Stimulated activated CD8-positive, alpha-beta memory T cell treated with anti-CD3 and anti-CD28 coated beads, Interleukin-12 subunit alpha, Interleukin-12 subunit beta, amount 100 ng/mL, for 24 hours (primary cell): ENCODE data around the gene SOX5.

ENCODE experiments used
- DNase-seq: peaks from one replicate; pipeline ENCODE4 v3.0.0-alpha.2; 2020; ENCODE audit errors: extremely low read depth

Gene SOX5

DNA sequence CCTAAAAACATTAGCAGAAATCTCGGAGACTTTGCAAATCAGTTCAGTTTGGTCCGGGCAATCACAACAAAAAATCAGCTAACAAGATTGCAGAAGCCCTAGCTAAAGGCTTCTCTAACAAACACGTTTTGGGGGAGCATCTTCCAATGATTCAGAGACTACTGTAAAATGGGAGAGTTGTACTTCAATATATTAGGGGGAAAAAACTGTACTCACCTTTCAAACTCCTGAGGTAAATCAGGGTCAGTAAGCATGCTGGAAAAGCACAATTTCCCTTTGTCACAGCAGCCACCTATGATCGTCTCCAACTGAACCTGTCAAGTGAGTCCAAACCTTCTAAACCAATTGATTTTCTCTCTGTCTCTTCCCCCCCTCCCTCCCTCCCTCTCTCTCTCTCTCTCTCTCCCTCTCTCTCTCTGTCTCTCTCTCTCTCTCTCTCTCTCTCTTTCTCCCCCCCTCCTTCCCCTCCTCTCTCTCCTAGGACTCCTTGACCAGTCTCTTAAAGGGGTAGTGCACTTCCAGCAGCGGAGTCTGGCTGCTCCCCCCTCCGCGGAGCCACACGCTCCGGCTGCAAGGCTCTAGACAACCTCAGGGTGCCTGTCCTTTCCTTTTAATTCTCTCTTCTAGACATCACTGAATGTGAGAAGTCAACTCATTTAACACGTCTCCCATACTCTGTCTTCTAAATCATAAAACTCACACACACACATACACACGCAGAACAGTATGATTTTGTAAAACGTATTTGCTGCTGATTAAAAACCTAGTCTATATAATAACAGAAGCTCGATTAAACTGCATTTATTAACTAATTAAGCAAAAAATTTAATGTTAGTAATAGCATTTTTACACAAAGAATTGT is at the start of gene SOX5:
Gene SOX5 (minus strand): TSS at position 323 of the 862 bp plus-strand sequence. CDS start 69 bp downstream, at position 254.
- DNase-seq: no peak

DNA sequence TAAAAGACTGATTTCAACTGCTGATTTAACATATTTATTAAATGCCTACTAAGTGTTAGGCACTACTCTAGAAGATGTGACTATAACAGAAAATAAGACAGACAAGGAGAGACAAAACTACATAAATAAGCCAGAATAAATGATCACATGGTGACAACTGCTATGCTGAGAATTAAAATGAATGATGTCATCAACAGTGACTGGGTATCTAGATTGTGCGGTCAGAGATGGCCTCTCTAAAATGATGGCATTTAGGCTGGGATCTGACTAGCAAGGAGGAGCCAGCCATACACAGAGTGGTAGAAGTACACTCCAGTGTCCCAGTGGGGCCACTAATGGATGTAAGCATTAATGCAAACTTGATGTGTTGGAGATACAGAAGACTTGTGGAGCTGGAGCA is 37.6 kb upstream of the SOX5 start:
- no peak for DNase-seq

DNA sequence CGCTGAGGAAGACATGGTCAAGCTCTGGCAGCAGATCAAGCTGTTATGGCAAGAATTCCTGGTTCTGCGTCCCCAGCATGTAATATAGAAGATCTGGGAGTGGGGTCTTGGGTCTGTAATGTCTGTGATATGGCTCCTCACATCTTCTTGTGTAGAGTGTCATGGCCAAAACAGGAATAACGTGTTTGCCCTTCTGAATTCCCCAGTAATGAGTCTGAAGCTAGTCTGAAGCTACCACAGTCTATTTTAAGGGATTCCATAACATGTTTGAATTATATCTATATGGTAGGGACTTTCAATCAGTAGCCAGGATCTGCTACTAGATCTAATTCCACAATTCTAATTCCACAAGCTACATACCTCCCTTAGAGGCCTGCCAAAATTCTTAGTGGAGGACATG is 31.4 kb upstream of the SOX5 start:
- DNase-seq: no peak

DNA sequence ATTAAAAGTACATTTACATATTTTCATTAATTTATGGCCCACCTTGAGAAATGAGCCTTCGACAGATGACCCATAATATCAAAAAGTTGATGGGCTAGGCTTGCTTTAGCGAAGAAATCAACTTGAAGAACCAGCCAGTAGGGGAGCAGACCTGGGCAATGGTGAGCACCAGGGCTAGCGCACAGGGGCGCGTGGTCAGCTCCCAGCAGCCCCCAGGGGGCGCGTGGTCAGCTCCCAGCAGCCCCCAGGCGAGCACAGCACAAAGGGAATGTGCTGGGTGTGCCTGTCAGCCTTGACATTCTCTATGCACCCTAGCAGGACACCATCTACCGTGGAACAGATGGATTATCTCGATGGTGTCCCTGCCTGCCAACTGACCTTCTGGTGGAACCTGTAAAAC is 15.3 kb upstream of the SOX5 start:
- DNase-seq: no peak

DNA sequence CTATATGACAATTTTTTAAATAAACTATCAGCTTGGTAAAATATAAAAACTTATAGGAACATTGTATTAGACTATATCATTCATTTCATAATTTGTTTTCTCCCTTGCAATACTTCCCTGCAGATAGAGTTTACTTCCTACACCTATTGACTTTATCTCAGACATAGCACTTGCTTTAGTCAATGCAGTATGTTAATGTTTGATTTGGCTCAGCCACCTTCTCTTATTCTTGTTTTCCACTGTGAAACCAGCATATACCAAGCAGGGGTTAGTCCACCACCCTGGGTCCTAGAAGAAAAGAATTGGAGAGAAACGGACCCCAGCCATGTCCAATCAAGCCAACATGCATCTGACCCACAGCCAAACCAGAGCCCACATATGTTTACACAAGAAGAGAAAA is 10.4 kb upstream of the SOX5 start:
- DNase-seq: no peak

DNA sequence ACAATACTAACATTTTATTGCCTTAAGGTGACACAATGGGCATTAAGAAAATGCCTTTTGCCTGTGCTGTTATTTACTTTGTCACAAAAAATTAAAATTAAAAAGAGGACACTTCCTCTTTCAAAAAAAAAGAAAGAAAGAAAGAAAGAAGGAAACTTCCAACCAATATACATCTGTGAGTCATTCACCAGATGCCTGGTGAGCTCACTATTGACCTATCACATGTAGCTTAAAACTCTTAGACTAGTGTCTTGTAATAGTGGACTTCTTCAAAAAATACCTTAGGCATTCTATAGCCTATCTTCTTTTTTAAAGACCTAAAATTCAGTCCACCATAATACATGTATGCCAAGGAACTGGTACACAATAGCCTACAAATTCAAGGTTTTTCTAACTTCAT is 4.9 kb upstream of the SOX5 start:
- no peak for DNase-seq

DNA sequence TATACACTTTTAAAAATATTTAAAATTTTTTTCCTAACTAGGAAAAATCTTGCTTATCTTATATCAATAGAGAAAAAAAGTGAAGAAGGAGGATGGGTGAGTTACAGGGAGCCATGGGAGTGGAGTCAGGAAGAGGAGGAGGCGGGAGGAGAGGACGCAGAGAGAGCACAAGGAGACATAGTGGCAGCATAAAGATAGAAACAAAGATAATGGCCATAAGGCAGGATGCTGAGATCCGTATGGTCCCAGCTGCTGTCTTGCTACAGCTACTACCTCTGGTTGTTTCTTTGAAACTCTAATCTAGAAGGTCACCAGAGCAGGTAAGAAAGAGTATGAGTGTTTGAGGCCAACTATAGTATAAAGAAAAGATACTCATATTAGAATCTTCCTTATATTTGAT is 2.6 kb upstream of the SOX5 start:
- no peak for DNase-seq

DNA sequence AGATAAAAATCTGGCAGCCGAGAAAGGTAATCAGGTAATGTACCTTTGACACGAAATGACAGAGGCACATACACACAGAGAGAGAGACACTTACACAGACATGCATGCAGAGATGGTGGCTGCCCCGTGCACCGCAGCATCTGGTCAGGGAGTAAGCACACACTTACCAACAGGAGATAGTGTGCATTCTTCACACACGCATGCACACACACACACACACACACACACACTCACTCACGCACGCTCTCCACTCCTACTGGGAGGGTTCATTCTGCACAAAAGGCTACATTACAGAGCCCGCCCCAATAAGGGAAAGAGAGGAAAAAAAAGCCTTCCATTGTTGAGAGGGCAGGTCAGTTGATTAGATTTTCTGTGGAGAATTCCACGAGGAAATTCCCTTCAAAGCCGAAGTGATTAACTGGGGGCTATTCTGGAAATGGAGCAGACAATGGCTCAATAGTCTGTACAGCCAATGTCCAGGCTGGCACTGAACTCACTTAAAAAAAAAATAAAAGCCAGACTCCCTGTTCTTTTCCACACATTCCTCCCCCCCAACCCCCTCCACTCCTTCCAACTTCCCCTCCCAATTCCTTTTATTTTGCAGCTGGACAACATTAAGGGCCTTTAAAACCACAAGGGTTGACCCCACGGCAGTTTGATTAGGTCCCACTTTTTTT is 1.4 kb upstream of the SOX5 start:
- DNase-seq: no peak

DNA sequence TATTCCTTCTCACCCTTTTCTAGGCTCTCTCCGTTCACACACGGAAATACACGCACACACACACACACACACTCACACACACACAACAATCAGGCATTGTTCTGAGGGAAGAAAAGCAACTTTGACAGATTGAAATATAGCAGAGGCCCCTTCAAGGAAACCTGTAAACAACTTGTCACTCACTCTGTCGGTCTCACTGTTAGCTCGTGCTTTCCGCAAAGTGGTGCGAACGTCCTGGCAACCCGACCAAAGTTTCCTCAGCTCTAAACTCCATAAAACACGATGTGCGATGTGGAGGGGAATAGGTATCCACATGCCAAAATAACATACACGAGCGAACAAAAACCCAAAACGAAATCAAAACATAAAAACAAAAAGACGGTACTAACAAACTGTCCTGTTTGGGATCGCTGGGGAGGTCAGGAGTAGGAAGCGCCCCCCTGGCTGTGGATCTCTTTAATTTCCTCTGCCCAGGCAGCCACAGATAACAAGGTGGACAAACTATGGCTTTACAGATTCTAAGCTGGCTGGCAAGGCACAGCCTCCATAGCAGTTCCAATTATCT is 822 bp upstream of the SOX5 start:
- no peak for DNase-seq

DNA sequence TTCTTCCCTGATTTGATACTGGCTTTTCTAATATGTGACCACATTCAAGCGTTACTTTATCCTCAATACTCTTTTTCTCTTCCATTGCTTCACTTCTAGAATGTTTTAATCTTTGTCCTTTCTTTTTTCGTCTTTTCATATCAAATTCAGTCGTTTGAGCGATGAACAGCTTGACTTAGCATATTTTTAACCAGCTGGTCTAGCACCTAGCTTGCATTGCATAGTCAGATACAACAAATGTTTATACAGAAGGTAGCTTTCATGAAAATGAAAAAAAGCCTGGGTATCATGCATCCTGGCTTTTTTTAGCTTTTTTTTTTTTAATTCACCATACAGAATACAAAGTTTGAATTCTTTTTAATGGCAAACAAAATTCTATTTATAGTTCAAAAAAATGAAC is 1.2 kb downstream of the SOX5 start:
- no peak for DNase-seq

DNA sequence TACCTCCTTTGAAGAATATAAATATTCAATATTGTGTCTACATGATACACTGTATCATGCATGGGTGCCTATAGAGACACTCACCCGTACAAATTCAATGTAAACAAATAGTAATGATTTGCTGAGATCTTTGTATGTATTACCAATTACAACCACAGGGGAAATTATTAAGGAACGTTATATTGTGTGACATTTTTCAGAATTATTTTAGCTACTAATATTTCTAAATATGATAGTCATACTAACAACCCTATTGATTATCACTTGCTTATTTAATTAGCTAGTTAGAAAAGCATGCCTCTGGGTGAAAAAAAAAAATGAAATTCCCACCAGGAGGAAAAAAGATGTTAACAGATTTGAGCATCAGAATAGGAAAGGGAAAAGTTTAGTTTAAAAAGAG is 2.1 kb downstream of the SOX5 start:
- no peak for DNase-seq

DNA sequence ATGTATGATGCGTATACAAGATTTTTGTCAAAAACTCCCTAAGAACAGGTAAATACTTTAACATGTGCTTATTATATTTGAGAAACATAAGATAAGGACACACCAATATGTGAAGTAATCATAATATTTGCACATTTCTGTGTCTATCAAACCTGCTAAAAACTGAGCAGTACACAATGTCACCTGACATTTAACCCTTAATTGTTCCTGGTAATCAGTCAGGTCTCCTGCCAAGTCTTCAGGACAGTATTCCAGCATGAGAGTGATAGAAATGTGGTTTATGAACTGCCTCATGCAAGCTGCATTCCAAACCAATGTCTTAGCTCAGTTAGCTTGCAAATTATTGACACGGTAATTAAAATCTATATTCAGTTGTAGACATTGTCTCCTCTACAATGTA is 4.2 kb downstream of the SOX5 start:
- no peak for DNase-seq

DNA sequence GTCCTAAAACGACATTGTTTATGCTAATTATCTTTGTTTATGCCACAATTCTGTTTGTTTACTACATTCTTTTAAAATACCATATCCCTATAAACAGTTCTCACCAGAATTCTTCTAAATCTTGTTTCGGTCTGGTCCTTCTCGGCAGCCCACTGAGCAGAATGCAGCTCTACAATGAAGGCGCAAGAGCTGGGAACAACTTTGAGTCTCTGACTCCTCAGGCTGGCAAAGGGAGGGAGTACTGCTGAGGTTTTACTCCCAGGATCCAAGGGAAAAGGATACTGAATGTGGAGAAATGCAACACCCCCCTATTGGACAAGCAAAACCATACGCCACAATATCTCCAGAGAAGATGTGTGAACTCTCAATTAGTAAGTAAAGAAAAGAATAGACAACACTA is 5.4 kb downstream of the SOX5 start:
- DNase-seq: no peak

DNA sequence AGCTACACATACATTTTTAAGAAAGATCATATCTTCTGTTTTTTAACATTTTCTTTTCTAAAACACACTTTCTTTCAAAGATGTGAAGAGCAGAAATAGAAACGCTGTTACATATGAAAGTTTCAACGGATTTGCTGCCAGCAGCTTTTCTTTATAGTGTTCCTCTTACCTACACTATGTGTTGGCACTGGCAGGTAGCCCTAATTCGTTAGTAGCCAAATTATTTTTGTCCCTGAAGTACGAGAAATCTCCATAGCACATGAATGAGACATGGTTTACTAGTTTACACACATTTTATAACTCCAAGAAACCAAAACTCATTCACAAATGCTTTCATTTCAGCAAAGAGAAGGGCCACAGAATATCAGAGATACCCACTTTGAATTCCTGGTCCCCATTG is 6.6 kb downstream of the SOX5 start:
- DNase-seq: no peak

DNA sequence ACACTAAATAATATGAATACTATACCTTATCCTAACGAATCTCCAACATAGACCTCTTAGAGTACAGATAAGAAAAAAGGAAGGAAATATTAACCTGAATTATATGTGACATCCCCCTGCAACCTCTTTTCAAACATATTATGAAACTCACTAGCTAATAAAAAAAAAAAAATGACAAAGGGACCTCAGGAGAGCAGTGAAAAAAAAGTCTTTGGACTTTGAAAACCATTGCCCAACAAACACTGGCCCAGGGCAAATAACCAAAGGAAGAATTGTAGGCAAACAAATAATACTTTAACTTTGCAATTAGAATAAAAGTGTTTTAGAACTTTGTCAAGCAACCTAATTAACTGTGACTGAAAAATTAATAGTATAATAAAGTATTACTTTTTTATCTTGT is 7.7 kb downstream of the SOX5 start:
- DNase-seq: no peak

DNA sequence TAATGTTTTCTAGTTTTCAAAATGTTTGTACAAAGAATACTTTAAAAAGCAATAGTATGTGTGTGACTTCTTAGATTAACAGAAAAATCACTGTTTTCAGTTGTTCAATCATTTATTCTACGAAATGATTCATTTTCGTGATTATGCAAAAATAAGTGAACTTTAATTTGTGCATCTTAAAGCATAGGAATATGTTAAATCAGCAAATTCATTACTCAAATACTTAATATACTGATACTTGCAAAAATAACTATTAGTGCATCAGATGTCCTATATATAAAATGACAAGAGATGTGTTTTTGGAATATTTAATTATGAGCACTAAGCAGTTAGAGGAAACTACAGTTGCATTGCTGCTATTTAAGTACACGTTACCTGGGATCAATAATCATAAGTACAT is 11.0 kb downstream of the SOX5 start:
- no peak for DNase-seq

DNA sequence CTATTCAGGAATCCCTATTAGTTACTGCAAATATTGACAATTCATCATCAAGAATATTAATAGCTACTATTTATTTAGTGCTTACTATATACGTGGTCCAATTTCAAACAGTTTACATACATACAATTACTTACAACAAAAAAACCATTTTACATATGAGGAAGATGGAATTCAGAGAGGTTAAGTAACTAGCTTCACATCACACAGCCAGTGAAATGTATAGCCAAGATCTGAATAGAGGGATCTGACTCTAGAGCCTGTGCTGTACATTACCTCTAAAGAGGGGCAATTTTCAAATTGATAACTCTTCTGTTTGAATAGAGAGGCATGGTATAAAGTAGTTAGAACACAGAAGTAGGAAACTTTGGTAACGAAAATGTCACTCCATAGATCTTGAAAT is 18.3 kb downstream of the SOX5 start:
- no peak for DNase-seq

DNA sequence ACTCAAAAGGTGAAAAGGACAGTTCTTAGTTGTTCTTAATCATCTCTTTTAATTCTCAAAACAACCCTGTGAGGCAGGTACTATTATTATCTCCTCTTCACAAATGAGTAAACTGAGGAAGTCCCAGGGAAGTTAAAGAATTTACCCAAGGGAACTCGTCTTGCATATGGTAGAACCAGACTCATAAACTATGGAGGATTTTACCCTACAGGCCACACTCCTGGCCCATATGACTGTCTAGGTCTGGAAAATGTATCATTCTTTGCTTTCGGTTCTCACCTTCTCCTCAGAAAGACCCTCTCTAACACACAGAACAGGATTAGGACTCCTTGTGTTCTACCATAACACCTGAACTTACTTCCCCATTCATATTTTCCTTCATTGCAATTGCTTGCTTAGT is 18.9 kb downstream of the SOX5 start:
- no peak for DNase-seq

DNA sequence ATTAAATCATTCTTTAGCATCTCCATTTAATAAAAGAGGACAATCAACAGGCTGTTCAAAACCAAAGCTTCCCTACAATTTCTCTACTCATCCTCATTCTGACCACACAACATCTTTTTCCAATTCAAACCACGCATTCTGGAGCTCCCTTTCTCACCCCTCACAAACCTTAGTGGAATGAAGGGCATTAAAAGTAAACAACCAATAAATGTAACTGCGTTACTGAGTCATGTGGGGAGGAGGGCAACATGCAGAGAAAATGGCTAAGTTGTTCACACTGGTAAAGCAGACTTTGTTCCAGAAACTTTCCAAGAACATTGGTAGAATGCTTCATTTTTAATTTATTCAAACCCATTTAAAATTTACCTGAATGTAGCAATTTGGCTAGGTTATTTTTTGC is 19.6 kb downstream of the SOX5 start:
- DNase-seq: no peak

DNA sequence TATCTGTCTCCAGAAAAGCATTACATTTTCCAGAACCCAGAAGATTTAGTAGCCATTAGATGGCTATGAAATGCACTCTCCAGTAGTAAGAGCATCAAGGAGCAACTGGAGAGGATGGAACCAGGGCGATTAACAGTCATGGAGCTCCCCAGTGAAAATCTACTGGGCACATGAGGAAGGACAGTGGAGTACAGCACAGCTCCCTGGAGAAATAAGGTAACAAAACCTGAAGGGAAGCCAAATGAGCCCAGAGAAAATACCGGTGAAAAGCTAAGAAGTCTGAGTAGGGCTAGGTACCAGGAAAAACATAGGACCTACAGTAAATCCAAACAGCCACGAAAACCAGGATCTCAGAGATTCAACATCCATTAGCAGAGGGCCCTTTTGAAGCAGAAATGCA is 21.6 kb downstream of the SOX5 start:
- no peak for DNase-seq

DNA sequence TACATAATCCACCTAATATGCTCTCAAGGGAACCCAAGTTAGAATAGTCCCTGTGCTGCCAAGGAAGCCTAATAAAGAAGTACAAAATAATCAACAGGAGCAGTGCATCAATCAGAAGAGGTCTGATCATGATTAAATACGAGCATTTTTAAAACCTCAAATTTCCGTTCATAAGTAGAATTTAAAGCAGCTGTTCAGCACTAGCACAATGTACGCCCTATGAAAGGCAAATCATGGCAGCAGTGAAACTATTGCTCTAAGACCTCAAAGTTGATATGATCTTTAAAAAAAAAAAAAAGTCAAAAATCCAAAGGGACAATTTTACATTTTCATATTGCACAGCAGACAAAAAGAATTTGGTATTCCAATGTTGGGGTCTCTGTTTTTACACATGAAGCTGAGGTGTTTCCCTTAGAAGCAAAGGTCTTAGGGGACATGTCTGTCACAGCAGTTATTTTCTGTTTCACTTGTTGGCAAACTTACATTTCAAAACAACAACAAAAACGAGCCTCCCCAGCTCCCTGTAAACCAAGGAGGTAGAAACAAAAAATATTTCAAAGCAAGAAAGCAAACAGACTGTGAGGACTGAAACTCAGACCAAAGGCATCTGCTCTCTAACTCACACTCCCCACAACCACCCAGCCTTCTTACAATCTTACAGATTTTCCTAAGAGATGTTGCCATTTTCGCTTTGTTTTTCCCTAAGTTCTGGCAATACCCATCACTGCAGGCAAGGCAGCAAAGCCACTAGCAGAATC is 28.2 kb downstream of the SOX5 start:
- DNase-seq: no peak

DNA sequence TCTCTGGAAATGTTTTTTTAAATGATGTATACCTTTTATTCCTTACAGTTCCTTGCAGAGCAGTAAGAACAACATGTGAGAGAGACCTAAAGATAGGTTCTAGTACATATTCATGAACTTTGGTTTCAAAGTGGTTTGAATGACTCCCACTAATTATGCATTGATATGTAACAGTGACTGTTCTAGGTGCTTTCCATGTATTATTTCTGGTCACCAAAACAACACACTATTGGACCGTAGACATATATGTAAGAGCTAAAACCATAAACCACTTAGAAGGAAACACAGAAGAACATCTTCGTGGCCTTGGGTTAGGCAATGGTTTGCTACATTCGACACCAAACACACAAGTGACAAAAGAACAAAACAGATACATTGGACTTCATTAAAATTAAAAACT is 37.9 kb downstream of the SOX5 start:
- DNase-seq: no peak
